Activated CD4-positive, alpha-beta T cell treated with anti-CD3 and anti-CD28 coated beads, Interleukin-2, amount 50 U/mL, for 48 hours (primary cell): ENCODE data around the gene AHCYL2.
"Not testable (repeated sequence)": the region's sequence is repeated elsewhere in the genome, so short reads cannot be mapped to it uniquely, and the experiment has no call there.

Source experiments
- DNase-seq, 2 experiments: peaks; one replicate each; pipeline ENCODE4 v3.0.0-alpha.2; 2020

The AHCYL2 gene

DNA sequence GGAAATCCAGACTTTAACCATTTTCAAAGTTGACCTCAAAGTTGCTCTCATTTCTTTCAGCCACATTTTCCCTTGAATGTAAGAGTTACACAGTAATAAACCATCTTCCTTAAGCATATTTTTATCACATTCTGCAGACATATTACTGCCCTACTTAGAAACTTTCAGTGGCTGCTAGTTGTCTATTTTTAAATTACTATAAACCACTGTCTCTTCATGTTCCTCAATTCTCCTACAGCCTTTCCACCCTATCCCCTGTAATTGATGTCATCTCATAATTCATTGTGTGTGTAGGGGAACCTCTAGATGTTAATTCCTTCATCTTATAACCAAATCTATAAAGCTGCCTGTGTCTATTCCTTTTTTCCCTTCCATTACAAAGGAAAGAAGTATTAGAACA, 131.3 kb downstream of the AHCYL2 start:
- DNase-seq, result no peak

GRCh38 chr7:129359176-129359575, 134.3 kb downstream of the AHCYL2 start:
- no peak for DNase-seq

DNA sequence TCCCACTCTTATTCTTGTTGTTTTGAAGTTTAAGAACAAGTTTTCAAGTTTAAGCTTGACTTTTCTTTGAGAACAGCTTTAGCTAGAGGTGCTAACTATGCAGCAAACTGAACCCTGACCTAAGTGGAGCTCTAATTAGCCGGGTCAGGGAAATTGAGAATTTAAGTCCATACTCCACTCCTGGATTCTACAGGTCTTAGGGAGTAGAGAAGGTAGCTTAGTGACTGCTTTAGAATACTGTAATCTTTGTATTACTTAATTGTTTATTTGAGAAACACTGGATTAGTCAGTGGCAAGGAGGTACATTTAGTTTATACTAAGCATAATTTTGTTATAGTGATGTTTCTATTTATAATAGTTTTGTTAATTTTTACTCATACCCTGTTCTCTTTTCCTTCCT, 134.8 kb downstream of the AHCYL2 start:
- no peak for DNase-seq

GRCh38 chr7:129361771-129362170, 136.9 kb downstream of the AHCYL2 start:
- DNase-seq, result no peak

- no peak for DNase-seq
Measured at GRCh38 chr7:129362496-129362895, 137.7 kb downstream of the AHCYL2 start.

GRCh38 chr7:129367349-129367699, 142.5 kb downstream of the AHCYL2 start:
- no peak for DNase-seq

DNA sequence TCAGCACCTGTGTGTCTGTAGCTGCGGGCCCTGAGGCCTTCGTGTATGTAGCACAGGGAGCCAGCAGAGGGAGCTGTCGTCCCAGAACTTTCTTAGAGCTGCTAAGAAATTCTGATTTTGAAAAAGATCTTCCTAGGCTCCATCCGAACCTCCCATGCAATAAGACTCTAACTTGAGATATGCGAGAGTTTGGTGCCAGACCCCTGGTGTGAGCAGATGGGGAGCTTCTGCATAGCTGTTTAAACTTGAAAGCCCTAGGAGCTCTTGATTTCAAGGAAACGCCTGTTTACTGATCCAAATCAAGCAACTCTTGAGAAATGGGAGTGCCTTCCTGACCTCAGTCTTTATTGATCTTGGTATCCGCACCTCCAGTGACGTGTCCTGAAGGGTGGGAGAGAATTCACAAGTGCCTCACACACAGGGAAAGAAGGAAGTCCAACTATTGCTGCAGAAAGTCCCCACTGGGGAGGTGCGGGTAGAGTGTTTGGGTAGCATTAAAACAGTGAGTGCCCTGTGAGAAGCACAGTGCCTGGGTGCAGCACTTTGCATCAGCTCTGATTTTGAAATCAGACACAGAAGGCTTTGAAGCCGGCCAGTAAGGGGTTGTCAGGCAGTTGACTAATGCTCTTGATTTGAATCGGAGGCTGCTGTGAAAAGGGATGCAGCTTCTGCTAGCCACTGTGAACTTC, 143.0 kb downstream of the AHCYL2 start:
- peak; percentile 83 to 87 for DNase-seq

DNA sequence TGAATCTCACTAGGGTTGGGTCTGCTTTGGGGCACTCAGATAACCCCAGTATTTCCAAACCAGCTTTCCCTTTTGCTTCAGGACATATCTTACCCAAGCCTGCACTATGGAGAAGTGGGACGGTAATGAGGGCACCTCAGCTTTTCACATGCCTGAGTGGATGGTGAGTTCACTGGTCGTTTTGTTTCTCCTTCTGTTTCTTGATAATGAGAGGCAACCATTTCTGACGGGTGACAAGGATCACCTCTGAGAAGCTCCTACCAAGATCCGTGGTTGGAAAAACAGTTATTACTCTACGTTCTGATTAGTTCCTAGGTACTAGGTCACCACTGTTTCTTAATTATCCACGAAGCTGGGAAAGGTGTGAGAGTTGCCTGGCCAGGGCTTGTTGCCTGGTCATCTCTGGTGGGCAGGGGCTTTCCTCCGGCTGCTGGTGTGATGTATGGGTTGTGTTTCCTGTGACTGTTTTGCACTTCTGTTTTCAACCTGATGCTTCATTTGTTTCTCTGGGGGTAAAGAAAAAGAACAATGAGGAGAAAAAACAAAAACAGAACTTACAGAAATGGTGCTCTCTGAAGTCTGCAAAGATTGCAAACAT, 143.7 kb downstream of the AHCYL2 start:
- peak; percentile 17 to 40 for DNase-seq

- not testable (repeated sequence) for DNase-seq
Measured at GRCh38 chr7:129369447-129369846, 144.6 kb downstream of the AHCYL2 start.

DNA sequence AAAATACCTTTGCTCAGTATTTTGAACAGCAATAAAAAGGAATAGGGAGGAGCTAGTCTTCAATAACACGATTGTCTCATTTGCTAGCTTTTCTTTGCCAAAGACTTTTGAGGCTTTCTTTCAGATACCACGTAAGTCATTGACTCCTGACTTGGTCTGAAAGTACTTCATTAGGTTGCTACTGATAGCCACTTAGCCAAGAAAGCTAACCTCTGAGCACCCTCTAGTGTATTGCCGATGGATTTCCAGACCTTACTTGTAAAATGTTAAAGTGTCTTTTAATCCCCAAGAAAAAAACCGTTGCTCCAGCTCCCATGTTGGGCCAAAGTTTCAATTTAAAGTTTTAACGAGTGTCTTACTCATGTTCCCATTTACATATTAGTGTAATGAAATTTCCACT, 146.0 kb downstream of the AHCYL2 start:
- DNase-seq, result no peak

DNA sequence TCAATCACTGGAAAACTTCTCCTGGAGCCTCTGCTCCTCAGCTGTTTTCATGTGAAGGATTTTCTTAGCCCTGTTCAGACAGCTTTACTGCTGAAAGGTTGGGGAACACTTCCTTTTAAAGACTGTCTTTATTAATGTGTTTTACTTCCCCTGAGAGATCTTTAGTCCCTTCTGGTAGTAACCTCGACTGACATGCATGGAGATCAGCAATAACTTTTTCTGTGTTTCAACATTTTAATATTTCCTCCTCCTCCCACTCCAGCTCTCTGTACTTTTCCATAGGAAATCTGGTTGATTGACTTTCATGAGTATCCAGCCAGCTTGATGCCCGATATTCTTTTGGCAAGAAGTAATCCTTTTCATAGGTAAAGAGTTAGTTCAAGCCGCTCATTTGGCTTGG, 146.7 kb downstream of the AHCYL2 start:
- no peak for DNase-seq

- no peak for DNase-seq
Measured at GRCh38 chr7:129373651-129374428, 149.0 kb downstream of the AHCYL2 start.

GRCh38 chr7:129375141-129375938, 150.5 kb downstream of the AHCYL2 start:
- no peak for DNase-seq

DNA sequence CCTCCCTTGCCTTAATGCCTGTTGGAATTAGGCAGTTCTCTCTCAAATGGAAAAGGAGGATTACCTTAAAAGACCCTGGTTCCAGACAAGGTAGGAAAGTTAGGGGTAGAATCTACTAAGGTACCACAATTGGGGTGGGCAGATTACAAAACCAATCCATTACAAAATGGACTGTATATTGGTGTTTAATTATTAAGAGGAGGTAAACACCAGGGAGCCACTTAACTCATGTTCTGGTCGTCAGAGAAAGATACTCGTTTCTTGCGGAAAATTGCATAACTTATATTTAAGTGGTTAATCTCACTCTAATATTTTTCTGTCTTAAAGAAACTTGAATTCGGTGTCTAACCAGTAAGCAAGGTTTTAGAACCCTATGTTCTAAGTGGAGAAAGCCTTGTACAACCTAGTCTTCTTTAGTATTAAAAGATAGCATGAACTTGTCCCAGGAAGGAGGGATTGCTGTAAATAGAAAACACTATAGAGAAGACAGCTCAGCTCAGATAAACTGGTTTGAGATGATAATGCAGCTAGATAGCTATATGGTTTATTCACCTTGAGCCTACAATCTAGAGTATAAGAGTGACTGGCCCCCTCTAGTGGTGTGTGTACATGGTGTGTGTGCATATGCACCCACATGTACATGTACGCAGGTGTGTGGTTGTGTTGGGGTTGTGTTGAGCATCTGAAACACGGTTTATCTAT, 151.4 kb downstream of the AHCYL2 start:
- peak; percentile 60 to 68 for DNase-seq

DNA sequence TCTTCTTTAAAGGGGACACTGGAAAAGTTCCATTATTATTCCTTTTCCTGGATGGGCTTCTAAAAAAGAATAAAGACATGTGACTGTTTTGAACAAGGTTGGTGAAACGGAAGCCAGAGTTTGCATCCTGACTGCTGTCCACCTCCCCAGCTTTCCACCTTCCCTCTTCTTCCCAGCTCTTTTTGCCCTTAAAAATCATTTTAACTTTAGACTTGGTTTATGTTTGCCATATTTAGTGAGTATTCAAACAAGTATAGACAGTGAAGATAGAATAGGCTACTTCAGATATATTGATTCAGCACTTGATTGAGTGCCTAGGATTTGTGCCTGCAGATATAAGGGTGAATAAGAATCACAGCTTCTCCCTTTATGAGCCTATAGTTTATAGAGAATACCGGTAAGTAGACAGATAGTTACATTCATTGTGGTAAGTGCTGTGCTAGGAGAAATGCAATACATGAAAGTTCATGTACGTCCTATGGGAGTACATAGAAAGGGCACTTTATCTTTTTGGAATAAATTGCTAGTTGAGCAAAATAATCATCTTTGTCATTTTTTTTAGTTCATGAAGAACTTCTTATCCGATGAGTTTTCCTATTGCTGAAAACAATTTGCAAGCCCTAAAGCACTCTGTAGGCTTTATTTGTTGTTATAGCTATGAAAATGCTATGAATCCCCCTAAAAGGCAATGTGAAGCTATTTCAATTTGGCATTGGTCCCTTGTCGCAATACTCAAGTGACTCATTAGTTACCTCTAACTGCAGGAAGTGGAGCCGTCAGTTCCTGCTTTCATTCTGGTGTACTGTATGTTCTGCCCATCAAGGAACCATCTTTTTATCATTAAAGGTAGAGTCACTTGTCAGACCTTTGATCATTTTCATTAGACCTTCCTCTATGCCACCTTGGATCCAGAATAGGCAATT, 152.2 kb downstream of the AHCYL2 start:
- no peak for DNase-seq

GRCh38 chr7:129381710-129382484, 157.1 kb downstream of the AHCYL2 start:
- no peak for DNase-seq

- no peak for DNase-seq
Measured at GRCh38 chr7:129383542-129384132, 158.8 kb downstream of the AHCYL2 start.

GRCh38 chr7:129385116-129385515, 160.3 kb downstream of the AHCYL2 start:
- no peak for DNase-seq

- no peak for DNase-seq
Measured at GRCh38 chr7:129385598-129385997, 160.8 kb downstream of the AHCYL2 start.

- DNase-seq, result no peak
Measured at GRCh38 chr7:129386506-129386905, 161.7 kb downstream of the AHCYL2 start.
